ENCODE data around the gene MESD.

DNA sequence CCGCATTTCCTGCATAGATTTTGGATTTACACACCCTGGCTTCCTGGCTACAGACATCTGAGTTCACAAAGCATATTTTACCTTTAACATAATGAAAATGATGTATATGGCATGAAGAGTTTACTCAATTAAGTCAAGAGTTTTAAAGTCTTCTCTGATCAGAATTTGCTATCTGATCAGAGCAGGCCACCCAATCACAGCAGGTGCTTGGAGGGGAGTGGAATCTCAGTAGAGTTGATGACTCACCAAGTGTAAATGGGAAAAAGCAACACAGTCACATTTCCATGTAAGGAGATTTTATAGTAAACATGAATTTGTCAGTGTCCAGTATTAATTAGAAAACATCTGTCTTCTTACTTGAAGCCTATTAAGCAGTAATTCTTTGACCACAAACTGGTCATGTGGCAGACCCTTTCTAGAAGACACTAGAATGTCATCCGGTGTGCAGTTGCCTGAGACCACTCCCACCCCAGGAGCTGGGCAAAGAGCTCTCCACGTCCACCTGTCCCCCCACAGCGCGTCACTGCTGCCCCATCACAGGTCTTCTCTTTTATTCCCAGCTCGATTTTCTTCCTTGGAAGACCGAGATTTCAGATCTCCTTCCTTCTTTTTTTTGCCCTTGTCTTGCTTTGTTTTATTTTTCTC is 10.8 kb downstream of the MESD start:
- TF ChIP-seq, protein P1, sequence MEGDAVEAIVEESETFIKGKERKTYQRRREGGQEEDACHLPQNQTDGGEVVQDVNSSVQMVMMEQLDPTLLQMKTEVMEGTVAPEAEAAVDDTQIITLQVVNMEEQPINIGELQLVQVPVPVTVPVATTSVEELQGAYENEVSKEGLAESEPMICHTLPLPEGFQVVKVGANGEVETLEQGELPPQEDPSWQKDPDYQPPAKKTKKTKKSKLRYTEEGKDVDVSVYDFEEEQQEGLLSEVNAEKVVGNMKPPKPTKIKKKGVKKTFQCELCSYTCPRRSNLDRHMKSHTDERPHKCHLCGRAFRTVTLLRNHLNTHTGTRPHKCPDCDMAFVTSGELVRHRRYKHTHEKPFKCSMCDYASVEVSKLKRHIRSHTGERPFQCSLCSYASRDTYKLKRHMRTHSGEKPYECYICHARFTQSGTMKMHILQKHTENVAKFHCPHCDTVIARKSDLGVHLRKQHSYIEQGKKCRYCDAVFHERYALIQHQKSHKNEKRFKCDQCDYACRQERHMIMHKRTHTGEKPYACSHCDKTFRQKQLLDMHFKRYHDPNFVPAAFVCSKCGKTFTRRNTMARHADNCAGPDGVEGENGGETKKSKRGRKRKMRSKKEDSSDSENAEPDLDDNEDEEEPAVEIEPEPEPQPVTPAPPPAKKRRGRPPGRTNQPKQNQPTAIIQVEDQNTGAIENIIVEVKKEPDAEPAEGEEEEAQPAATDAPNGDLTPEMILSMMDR (conservative IDR thresholded peaks at IDR 0.05 in 1 of 2, IDR thresholded peaks at IDR 0.05 in 1 of 2; ENCODE audit: extremely low read depth in 1 of 2, insufficient read depth in 1 of 2, low read depth in 1 of 2, low read length in 2 of 2) = no peak
- TF ChIP-seq EZH2 (IDR thresholded peaks at IDR 0.05; ENCODE audit: borderline replicate concordance, low read length) = no peak
